ENCODE data around the gene CABLES2.

CABLES2 gene

DNA sequence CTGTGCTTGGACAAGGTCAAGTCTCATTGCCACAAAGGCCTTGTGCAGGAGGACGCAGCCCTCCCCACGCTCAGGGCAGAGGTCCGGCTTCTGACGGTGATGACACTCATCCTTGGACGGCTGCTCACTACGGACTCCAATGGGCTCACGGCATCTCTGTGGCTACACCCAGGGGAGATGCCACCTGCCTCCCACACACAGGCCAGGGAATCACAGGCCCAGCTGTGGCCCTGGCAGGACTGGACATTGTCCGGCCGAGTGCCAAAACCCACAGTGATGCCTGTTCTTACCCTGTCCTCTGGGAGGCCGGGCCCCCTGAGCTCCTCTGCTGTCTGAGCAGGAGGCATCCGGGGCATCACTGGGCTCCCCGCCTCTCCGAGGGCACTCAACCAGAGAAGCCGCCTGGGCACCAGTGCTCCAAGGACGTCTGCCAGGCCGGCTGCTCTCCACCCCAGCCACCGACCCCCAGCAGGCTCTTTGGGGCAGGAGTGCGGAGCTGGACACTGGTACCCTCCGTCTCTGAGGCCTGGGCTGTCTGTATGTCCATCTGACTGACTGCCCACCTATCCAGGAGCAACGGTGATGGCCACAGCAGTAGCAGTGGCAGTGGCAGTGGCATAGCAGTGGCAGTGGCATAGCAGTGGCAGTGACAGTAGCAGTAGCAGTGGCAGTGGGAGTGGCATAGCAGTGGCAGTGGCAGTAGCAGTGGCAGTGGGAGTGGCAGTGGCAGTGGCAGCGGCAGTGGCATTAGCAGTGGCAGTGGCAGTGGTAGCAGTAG lies 18.4 kb upstream of the CABLES2 start:
- DNase-seq (ENCODE audit: low read depth, low spot score) = no peak
- Histone ChIP-seq H3K27me3 (ENCODE audit: control insufficient read depth, insufficient read depth, low read length) (no peaks in the 10 kb centered on the region), H3K9me3 (ENCODE audit: control insufficient read depth, insufficient read depth, low read length) (no peaks in the 10 kb centered on the region), H3K36me3 (ENCODE audit: control insufficient read depth, insufficient read depth, low read length) (no peaks in the 10 kb centered on the region), H3K4me1 (ENCODE audit: control insufficient read depth, insufficient read depth, low read length) (peaks cover 26% of the 10 kb centered on the region), H3K4me3 (ENCODE audit: low read length) (no peak overlapping the region), H3K27ac (ENCODE audit: low read length) (no peak overlapping the region)
- no CpG with 5 or more reads among the region's 21 CpGs for WGBS (ENCODE audit: insufficient coverage, insufficient read length)

DNA sequence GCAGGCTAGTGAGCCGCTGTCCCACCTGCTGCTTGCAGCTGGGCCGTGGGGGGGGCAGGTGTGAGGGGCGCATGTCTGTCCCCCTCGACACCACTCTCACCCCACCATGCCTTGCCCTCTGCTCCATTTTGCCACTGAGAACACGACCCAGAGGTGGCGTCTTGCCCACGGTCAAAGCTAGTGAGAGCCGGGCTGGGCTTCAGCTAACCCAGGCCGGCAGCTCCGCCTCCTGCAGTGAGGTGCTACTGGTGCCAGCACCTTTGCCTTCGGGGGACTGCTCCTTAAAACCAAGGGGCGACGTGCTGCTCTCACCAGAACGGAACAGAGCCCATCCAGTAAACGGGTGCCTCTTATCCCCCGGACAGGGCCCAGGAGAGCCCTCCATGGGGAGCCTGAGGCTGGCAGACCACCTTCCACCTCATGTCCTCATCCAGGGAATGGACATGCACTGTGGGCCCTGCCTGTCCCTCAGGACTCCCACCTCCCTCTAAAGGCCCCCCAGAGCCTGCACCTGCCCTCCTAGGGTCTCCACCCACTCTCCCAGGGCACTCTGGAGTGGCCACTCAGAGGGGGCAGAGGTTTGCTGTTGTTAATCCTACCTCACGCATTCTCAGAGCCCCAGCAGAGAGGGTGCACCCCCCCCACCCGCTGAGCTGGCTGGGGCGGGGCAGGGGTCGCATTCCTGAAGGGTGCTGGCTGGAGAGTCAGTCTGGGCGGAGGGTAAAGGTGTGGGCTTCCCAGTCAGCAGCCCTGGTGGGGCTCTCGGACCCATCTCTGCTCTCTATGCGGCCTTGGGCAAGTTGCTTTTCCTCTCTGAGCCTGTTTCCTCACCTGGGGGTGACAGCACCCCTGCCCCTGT lies 17.4 kb upstream of the CABLES2 start:
- no peaks in the 10 kb centered on the region for H3K9me3 ChIP-seq (ENCODE audit: control insufficient read depth, insufficient read depth, low read length)
- no peak for DNase-seq (ENCODE audit: low read depth, low spot score)
- H3K4me3 ChIP-seq (ENCODE audit: low read length) = no peak overlapping the region
- no CpG with 5 or more reads among the region's 23 CpGs for WGBS (ENCODE audit: insufficient coverage, insufficient read length)
- H3K4me1 ChIP-seq (ENCODE audit: control insufficient read depth, insufficient read depth, low read length) = peaks cover 26% of the 10 kb centered on the region
- no peaks in the 10 kb centered on the region for H3K36me3 ChIP-seq (ENCODE audit: control insufficient read depth, insufficient read depth, low read length)
- H3K27me3 ChIP-seq (ENCODE audit: control insufficient read depth, insufficient read depth, low read length) = no peaks in the 10 kb centered on the region
- no peak overlapping the region for H3K27ac ChIP-seq (ENCODE audit: low read length)

DNA sequence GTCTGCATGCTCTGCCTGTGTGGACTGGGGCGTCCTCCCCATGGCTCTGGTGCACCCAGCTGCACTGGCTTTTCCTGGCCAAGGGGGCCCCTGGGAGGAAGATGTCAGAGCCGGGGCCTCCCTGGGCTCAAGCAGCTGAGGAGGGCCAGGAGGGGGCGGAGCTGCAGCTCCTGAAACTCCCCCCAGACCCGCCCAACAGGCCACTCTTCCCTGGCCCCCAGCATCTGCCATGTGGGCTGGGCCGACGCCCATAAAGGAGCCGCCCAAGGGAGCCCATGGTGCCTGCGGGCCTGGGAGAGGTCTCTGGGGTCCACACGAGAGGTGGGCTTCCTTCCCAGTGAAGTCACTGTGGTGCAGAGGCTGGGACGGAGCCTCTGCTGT lies 16.2 kb upstream of the CABLES2 start:
- no peak overlapping the region for H3K27ac ChIP-seq (ENCODE audit: low read length)
- peaks cover 20% of the 10 kb centered on the region for H3K4me1 ChIP-seq (ENCODE audit: control insufficient read depth, insufficient read depth, low read length)
- H3K36me3 ChIP-seq (ENCODE audit: control insufficient read depth, insufficient read depth, low read length) = no peaks in the 10 kb centered on the region
- no peak for DNase-seq (ENCODE audit: low read depth, low spot score)
- no CpG with 5 or more reads among the region's 10 CpGs for WGBS (ENCODE audit: insufficient coverage, insufficient read length)
- no peak overlapping the region; the same call in 1 of the 2 replicates for H3K4me3 ChIP-seq (ENCODE audit: low read length)
- H3K9me3 ChIP-seq (ENCODE audit: control insufficient read depth, insufficient read depth, low read length) = no peaks in the 10 kb centered on the region
- H3K27me3 ChIP-seq (ENCODE audit: control insufficient read depth, insufficient read depth, low read length) = no peaks in the 10 kb centered on the region

DNA sequence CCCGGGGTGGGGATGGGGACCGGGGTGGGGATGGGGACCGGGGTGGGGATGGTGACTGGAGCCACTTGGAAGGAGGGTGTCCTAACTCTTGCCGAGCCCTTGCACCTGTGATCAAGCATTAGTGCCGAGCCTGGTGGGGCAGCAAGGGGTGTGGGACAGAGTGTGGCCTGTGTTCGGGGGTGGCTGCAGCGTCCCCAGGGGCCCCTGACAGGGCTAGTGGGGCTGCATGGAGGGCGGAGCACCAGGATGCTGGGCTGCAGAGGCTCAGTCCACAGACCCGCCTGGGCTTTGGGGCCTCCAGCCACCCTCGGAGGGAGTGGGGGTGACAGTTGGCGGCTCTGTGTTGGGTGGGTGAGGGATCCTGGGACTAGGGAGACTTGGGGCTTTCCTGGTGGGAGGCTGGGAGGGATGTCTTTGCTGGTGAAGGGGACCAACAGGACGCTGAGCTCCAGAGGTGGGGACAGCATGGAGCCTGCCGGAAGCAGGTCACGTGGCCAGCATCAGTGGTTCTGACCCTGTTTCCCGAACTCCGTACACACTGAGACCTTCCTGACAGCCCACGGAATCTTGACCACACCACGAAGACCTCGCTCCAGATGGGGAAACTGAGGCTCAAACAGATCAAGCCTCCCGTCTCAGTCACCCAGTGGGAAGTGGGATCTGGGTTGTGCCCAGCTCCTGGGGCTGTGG lies 15.7 kb upstream of the CABLES2 start:
- no CpG with 5 or more reads among the region's 20 CpGs for WGBS (ENCODE audit: insufficient coverage, insufficient read length)
- H3K9me3 ChIP-seq (ENCODE audit: control insufficient read depth, insufficient read depth, low read length) = no peaks in the 10 kb centered on the region
- no peak overlapping the region; the same call in 1 of the 2 replicates for H3K4me3 ChIP-seq (ENCODE audit: low read length)
- DNase-seq (ENCODE audit: low read depth, low spot score) = no peak
- H3K36me3 ChIP-seq (ENCODE audit: control insufficient read depth, insufficient read depth, low read length) = no peaks in the 10 kb centered on the region
- H3K27ac ChIP-seq (ENCODE audit: low read length) = no peak overlapping the region
- H3K4me1 ChIP-seq (ENCODE audit: control insufficient read depth, insufficient read depth, low read length) = peaks cover 15% of the 10 kb centered on the region
- no peaks in the 10 kb centered on the region for H3K27me3 ChIP-seq (ENCODE audit: control insufficient read depth, insufficient read depth, low read length)

DNA sequence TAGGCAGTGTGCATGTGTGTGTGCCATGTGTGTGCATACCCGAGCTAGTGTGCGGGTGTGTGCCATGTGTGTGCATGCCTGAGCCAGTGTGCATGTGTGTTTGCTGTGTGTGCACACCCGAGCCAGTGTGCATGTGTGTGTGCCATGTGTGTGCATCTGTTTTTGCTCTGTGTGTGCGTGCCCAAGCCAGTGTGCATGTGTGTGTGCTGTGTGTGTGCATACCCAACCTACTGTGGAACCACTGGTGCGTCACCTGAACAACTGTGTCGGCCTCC lies 14.6 kb upstream of the CABLES2 start:
- no CpG with 5 or more reads among the region's 6 CpGs for WGBS (ENCODE audit: insufficient coverage, insufficient read length)

DNA sequence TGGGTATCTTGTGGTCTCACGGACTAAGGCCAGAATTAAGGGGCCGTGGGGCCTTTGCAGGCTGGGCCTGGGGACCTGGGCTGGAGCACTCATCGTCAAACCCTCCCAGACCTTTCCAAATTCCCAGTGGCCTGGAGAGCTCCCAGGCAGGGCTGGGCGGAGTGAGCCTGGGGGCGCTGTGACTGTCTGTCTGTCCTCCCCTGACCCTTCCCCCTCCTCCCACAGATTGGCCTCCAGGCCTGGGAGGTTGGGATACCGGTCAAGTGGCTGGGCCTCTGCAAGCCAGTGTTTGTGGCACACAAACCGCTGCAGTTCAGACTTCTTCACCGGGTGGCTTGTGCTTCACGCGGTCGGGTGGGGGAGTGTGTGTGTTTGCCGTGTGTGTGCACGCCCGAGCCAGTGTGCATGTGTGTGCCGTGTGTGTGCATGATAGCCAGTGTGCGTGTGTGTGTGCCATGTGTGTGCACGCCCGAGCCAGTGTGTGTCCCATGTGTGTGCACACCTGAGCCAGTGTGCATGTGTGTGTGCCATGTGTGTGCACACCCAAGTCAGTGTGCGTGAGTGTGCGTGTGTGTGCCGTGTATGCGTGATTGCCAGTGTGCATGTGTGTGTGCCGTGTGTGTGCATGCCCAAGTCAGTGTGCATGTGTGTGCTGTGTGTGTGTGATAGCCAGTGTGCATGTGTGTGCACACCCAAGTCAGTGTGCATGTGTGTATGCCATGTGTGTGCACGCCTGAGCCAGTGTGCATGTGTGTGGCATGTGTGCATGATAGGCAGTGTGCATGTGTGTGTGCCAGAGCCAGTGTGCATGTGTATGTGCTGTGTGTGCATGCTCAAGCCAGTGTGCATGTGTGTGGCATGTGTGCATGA lies 14.0 kb upstream of the CABLES2 start:
- no peak for DNase-seq (ENCODE audit: low read depth, low spot score)
- H3K36me3 ChIP-seq (ENCODE audit: control insufficient read depth, insufficient read depth, low read length) = no peaks in the 10 kb centered on the region
- no peaks in the 10 kb centered on the region for H3K9me3 ChIP-seq (ENCODE audit: control insufficient read depth, insufficient read depth, low read length)
- WGBS (ENCODE audit: insufficient coverage, insufficient read length) = no CpG with 5 or more reads among the region's 24 CpGs
- no peak overlapping the region for H3K4me3 ChIP-seq (ENCODE audit: low read length)
- peaks cover 4% of the 10 kb centered on the region; the same call in 1 of the 2 replicates for H3K4me1 ChIP-seq (ENCODE audit: control insufficient read depth, insufficient read depth, low read length)
- H3K27me3 ChIP-seq (ENCODE audit: control insufficient read depth, insufficient read depth, low read length) = no peaks in the 10 kb centered on the region
- no peak overlapping the region for H3K27ac ChIP-seq (ENCODE audit: low read length)

More for the DNA sequence above, 14.6 kb upstream of the CABLES2 start:
- Histone ChIP-seq H3K4me1 (ENCODE audit: control insufficient read depth, insufficient read depth, low read length) (peaks cover 8% of the 10 kb centered on the region), H3K27me3 (ENCODE audit: control insufficient read depth, insufficient read depth, low read length) (no peaks in the 10 kb centered on the region), H3K36me3 (ENCODE audit: control insufficient read depth, insufficient read depth, low read length) (no peaks in the 10 kb centered on the region), H3K4me3 (ENCODE audit: low read length) (no peak overlapping the region), H3K27ac (ENCODE audit: low read length) (no peak overlapping the region), H3K9me3 (ENCODE audit: control insufficient read depth, insufficient read depth, low read length) (no peaks in the 10 kb centered on the region)
- DNase-seq (ENCODE audit: low read depth, low spot score) = no peak

DNA sequence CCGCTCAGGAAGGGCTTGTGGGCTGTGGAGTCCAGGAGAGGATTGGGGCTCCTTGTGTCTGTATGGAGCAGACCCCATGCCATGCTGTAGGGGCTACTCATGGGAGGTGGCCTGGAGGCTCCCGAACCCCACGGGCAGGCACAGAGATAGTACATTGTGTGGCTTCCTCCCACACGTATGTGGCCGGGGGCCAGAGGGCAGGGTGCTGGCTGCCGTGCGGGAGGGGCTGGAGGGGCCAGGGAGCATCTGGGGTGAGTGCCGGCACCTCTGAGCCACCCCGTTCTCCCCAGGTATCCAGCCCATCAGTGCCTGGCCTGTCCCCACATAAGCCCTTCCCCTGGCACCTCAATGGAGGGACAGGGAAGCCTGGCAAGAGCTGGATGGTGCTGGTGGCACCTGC lies 12.7 kb upstream of the CABLES2 start:
- no peak for DNase-seq (ENCODE audit: low read depth, low spot score)
- no peaks in the 10 kb centered on the region for H3K36me3 ChIP-seq (ENCODE audit: control insufficient read depth, insufficient read depth, low read length)
- WGBS (ENCODE audit: insufficient coverage, insufficient read length) = no CpG with 5 or more reads among the region's 9 CpGs
- H3K4me3 ChIP-seq (ENCODE audit: low read length) = no peak overlapping the region
- H3K4me1 ChIP-seq (ENCODE audit: control insufficient read depth, insufficient read depth, low read length) = peaks cover 4% of the 10 kb centered on the region
- H3K27ac ChIP-seq (ENCODE audit: low read length) = no peak overlapping the region
- no peaks in the 10 kb centered on the region for H3K9me3 ChIP-seq (ENCODE audit: control insufficient read depth, insufficient read depth, low read length)
- no peaks in the 10 kb centered on the region for H3K27me3 ChIP-seq (ENCODE audit: control insufficient read depth, insufficient read depth, low read length)

DNA sequence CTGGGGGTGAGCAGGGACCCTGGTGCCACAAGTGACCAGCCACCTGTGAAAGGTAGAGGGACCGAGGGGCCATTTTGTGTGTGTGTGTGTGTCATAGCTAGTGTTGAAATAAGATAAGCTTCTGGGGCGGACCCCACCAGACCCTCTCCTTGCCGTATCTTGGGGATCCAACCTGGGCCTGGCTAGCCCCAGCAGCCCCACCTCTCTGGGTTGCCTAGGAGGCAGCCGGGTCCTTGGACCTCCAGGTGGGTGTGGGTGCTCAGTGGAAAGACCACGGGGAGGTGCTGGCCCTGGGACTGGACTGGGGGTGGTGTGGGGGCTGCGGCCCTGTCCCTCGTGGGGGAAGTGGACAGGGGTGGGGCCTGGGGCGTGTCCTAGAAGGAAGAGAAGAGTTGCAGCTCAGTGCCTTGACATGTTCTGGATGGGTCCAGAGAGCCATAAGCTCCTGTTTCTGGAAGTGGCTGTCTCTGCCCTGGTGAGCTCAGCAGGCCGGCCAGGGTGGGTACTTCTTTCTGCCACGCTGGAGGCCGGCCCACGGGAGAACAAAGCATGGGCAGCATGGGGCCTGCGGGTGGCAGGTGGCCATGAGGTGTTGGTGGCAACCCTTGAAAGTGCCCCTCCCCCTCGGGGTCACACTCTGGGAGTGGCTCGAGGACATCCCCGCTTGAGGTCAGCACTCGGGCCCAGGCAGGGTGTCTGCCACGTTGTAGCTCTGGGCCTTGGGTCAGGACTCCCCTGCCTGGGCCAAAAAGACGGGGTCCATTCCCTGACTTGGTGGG lies 11.8 kb upstream of the CABLES2 start:
- peaks cover 2% of the 10 kb centered on the region for H3K4me1 ChIP-seq (ENCODE audit: control insufficient read depth, insufficient read depth, low read length)
- no CpG with 5 or more reads among the region's 19 CpGs for whole genome bisulfite sequencing (ENCODE audit: insufficient coverage, insufficient read length)
- no peak for DNase-seq (ENCODE audit: low read depth, low spot score)
- H3K4me3 ChIP-seq (ENCODE audit: low read length) = no peak overlapping the region
- no peaks in the 10 kb centered on the region for H3K36me3 ChIP-seq (ENCODE audit: control insufficient read depth, insufficient read depth, low read length)
- H3K9me3 ChIP-seq (ENCODE audit: control insufficient read depth, insufficient read depth, low read length) = no peaks in the 10 kb centered on the region
- no peak overlapping the region for H3K27ac ChIP-seq (ENCODE audit: low read length)
- no peaks in the 10 kb centered on the region for H3K27me3 ChIP-seq (ENCODE audit: control insufficient read depth, insufficient read depth, low read length)

DNA sequence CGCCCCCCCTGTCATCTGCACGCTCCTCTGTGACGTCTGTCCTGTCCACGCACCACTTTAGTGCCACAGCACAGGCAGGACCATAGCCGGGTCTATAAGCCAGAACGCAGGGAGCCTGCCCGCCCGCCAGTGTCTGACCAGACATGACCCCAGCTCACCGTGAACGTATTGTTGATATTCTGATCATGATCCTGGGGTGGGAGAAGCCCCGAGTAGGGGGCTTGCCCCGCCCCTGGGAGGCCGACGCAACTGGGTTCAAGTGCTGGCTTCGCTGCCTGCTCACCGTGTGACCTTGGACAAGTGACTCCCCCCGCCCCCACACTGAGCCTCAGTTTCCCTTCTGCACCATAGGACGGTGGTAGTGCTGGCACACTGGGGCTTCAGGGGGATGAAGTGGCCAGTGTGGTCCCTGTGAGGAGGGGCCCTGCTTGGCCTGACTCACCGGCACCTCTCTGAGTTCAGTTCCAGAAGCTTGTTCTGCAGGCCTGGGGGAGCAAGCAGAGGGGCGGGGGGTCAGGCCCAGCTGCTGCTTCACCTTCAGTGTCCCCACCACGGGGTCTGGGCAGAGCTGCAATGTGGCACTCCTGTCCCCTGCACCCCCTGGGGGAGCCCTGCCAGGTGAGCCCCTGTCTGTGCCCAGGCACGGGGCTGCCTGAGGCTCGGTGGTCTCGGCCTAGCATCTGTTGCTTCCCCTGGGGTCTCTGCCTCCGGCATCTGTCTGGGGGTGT lies 11.1 kb upstream of the CABLES2 start:
- Histone ChIP-seq H3K36me3 (ENCODE audit: control insufficient read depth, insufficient read depth, low read length) (no peaks in the 10 kb centered on the region), H3K27me3 (ENCODE audit: control insufficient read depth, insufficient read depth, low read length) (no peaks in the 10 kb centered on the region)
- no peak for DNase-seq (ENCODE audit: low read depth, low spot score)

More for the DNA sequence above, 11.1 kb upstream of the CABLES2 start:
- Histone ChIP-seq H3K9me3 (ENCODE audit: control insufficient read depth, insufficient read depth, low read length) (no peaks in the 10 kb centered on the region), H3K4me1 (ENCODE audit: control insufficient read depth, insufficient read depth, low read length) (peaks cover 2% of the 10 kb centered on the region), H3K27ac (ENCODE audit: low read length) (no peak overlapping the region), H3K4me3 (ENCODE audit: low read length) (no peak overlapping the region)
- whole genome bisulfite sequencing (ENCODE audit: insufficient coverage, insufficient read length) = no CpG with 5 or more reads among the region's 25 CpGs

Measured in iPS DF 6.9 (cell line).